GM12878 (cell line): ENCODE measurements around the gene INPP5D. TPM values are rescaled to one million over a fixed set of nuclear protein-coding genes. Genes with fewer than 3 reads are reported as not detected.
A peak's percentile ranks its signal among the peaks of the same experiment; 100 is the strongest.

ENCODE experiments used
- ATAC-seq: fragments of 200-7000 bp; cut with Tn5 transposase; 3 replicates; pipeline ENCODE4 v1.9.1; 2020; ENCODE audit warnings: mild to moderate bottlenecking, moderate library complexity
- BruUV-seq: library from RNA; stranded (reverse); fragments of 400-500 nt; replicated peaks from 2 replicates; lab custom pipeline; 2021; lab: Mats Ljungman, UMichigan
- CTCF ChIA-PET: fragments of 300-600 bp; sonication (Branson Sonifier 250); formaldehyde crosslinking; extraction: SDS; loops from one replicate; lab custom pipeline; 2021; ENCODE audit warnings: inconsistent platforms; lab: Yijun Ruan, JAX
- POLR2A ChIA-PET: fragments of 350-600 bp; formaldehyde crosslinking; extraction: SDS; loops from one replicate; lab custom pipeline; 2021; ENCODE audit warnings: inconsistent platforms; lab: Charles Lee
- RAD21 ChIA-PET: fragments of 300-600 bp; sonication (Branson Sonifier 250); formaldehyde crosslinking; loops from one replicate; lab custom pipeline; 2023; ENCODE audit warnings: antibody characterized with exemption; ENCODE audit not compliant: unreplicated experiment; lab: Charles Lee
- SMC1A ChIA-PET: fragments of 300-600 bp; sonication (Branson Sonifier 250); formaldehyde crosslinking; loops from one replicate; lab custom pipeline; 2023; ENCODE audit not compliant: unreplicated experiment, uncharacterized antibody; lab: Charles Lee
- DNase-seq: peaks from one replicate; pipeline ENCODE4 v3.0.0-alpha.2; 2011; ENCODE audit warnings: low read depth, low spot score
- FAIRE-seq: peaks from 3 replicates; lab custom pipeline; 2011; peaks lifted over from hg19 to GRCh38; lab: Jason Lieb, UNC
- H2AFZ ChIP-seq: 2 replicates; pipeline ENCODE4 v1.6.0; 2011; ENCODE audit warnings: low read depth, low read length, control low read depth; ENCODE audit not compliant: control insufficient read depth
- H3K27ac ChIP-seq: 2 replicates; pipeline ENCODE4 v1.5.1; 2011; ENCODE audit warnings: control low read depth; ENCODE audit not compliant: control insufficient read depth, insufficient read depth
- H3K27me3 ChIP-seq, 2 experiments: replicated peaks in 1 of 2; 2 replicates each; pipeline versions ENCODE4 v1.6.0 to v1.6.1; 2011; ENCODE audit warnings: low read length in 1 of 2; ENCODE audit not compliant: control insufficient read depth in 2 of 2, insufficient read depth in 2 of 2
- H3K36me3 ChIP-seq, 2 experiments: 2 replicates each; pipeline ENCODE4 v1.5.1; 2011; ENCODE audit warnings: low read length in 1 of 2; ENCODE audit not compliant: control insufficient read depth in 2 of 2, insufficient read depth in 2 of 2
- H3K4me1 ChIP-seq: 2 replicates; pipeline ENCODE4 v1.6.1; 2011; ENCODE audit warnings: mild to moderate bottlenecking, low read length, moderate library complexity, mixed read lengths; ENCODE audit not compliant: control insufficient read depth, insufficient read depth
- H3K4me2 ChIP-seq: 2 replicates; pipeline ENCODE4 v1.6.0; 2011; ENCODE audit warnings: control low read depth; ENCODE audit not compliant: control insufficient read depth, insufficient read depth
- H3K4me3 ChIP-seq: fragments of 200-600 bp; sonication (generic); 2 replicates; pipeline ENCODE4 v1.5.1; 2016
- H3K79me2 ChIP-seq: 2 replicates; pipeline ENCODE4 v1.6.0; 2011; ENCODE audit warnings: low read length; ENCODE audit not compliant: control insufficient read depth, insufficient read depth
- H3K9ac ChIP-seq: 2 replicates; pipeline ENCODE4 v1.8.0; 2011; ENCODE audit warnings: low read length, control low read depth, mixed read lengths; ENCODE audit not compliant: control insufficient read depth, insufficient read depth
- H3K9me3 ChIP-seq: replicated peaks from 3 replicates; pipeline ENCODE4 v1.5.1; 2011; ENCODE audit warnings: mild to moderate bottlenecking, low read length; ENCODE audit not compliant: control insufficient read depth, insufficient read depth
- H4K20me1 ChIP-seq: 2 replicates; pipeline ENCODE4 v1.6.0; 2011; ENCODE audit not compliant: control insufficient read depth, insufficient read depth
- E2F4 ChIP-seq: IDR thresholded peaks from 2 replicates; pipeline ENCODE4 v1.6.1; 2012; ENCODE audit warnings: low read depth, low read length, improper control_type of control experiment
- EED ChIP-seq: sonication (generic); IDR thresholded peaks from 2 replicates; pipeline ENCODE4 v1.6.1; 2016; ENCODE audit warnings: antibody characterized with exemption, low read depth
- IKZF2 ChIP-seq, 2 experiments: fragments of 450-650 bp; IDR thresholded peaks; 2 replicates each; pipeline ENCODE4 v1.6.1; 2017; ENCODE audit warnings: mild to moderate bottlenecking in 2 of 2, moderate library complexity in 2 of 2
- MTA3 ChIP-seq: IDR thresholded peaks from 2 replicates; pipeline ENCODE4 v1.6.1; 2012; ENCODE audit warnings: low read length, inconsistent platforms, borderline replicate concordance
- MXI1 ChIP-seq: fragments of 150-350 bp; IDR thresholded peaks from 2 replicates; pipeline ENCODE4 v1.6.1; 2011; ENCODE audit warnings: low read depth, mild to moderate bottlenecking, inconsistent platforms, low read length, improper control_type of control experiment
- NR2F1 ChIP-seq: fragments of 450-650 bp; conservative IDR thresholded peaks from 2 replicates; pipeline ENCODE4 v1.6.1; 2017; ENCODE audit warnings: mild to moderate bottlenecking
- PKNOX1 ChIP-seq: fragments of 450-650 bp; IDR thresholded peaks from 2 replicates; pipeline ENCODE4 v1.6.1; 2016; ENCODE audit warnings: mild to moderate bottlenecking
- POLR2A ChIP-seq: IDR thresholded peaks from 2 replicates; pipeline ENCODE4 v1.6.1; 2011; ENCODE audit warnings: low read depth, mild to moderate bottlenecking, low read length
- POLR2AphosphoS5 ChIP-seq: IDR thresholded peaks from 2 replicates; pipeline ENCODE4 v1.6.1; 2011; ENCODE audit warnings: mild to moderate bottlenecking, low read length, inconsistent platforms
- SREBF1 ChIP-seq: IDR thresholded peaks from 2 replicates; pipeline ENCODE4 v1.6.1; 2012; ENCODE audit warnings: mild to moderate bottlenecking, low read length
- WGBS: methylation state at CpG from one replicate; pipeline ENCODE4 v1.1.6; 2016; ENCODE audit warnings: low lambda C conversion rate; ENCODE audit not compliant: insufficient replicate concordance, insufficient coverage; ENCODE audit errors: missing lambda C conversion rate; 5-methylcytosine and 5-hydroxymethylcytosine counted together
- in situ Hi-C: fragments of 300-500 bp; cut with MboI; formaldehyde crosslinking; loops from 9 replicates; pipeline ENCODE4 v1.14.3; 2018; ENCODE audit warnings: mixed read lengths
- intact Hi-C: fragments of 100-400 bp; cut with micrococcal nuclease; formaldehyde crosslinking; loops from one replicate; pipeline ENCODE4 v1.14.2; 2022; ENCODE audit not compliant: unreplicated experiment
- polyA plus RNA-seq, 11 experiments: library from polyadenylated mRNA; depleted of rRNA in 4 of 11; unstranded in 6 of 11; stranded (reverse) in 5 of 11; fragments of >200 nt; fragmentation: Nextera tagmentation in 4 of 11; fragmentation: Illumina TruSeq in 1 of 11; extraction: Ambion mirVana in 4 of 11; extraction: Trizol in 1 of 11; gene quantifications; 1 replicate in 1 of 11; 2 replicates in 10 of 11; pipeline versions ENCODE4 v1.2.1 to v1.2.3, GENCODE V29; 2011 to 2016; ENCODE audit warnings: inconsistent platforms in 2 of 11, missing spikeins in 2 of 11, low read depth in 1 of 11
- total RNA-seq, 4 experiments: library from RNA; depleted of rRNA in 3 of 4; stranded (reverse); fragments of >200 nt in 3 of 4; fragmentation: Illumina TruSeq in 1 of 4; extraction: Trizol in 1 of 4; gene quantifications; 2 replicates each; pipeline versions ENCODE4 v1.2.1 to v1.2.3, GENCODE V29; 2013 to 2021
- TF ChIP-seq, protein P1 (sequence below): fragments of 450-650 bp; IDR thresholded peaks from 2 replicates; pipeline ENCODE4 v1.6.1; 2017; ENCODE audit warnings: mild to moderate bottlenecking, moderate library complexity
- TF ChIP-seq, protein P2 (sequence below): fragments of 450-650 bp; IDR thresholded peaks from 2 replicates; pipeline ENCODE4 v1.6.1; 2017; ENCODE audit warnings: mild to moderate bottlenecking, low read depth, inconsistent platforms; ENCODE audit not compliant: poor library complexity, severe bottlenecking
- TF ChIP-seq, protein P3 (sequence below): IDR thresholded peaks from 2 replicates; pipeline ENCODE4 v1.6.1; 2012; ENCODE audit warnings: low read depth, low read length, improper control_type of control experiment

The INPP5D gene
- total and polyA plus RNA-seq, 10 of the 15 experiments (the other 5 are each of a cell fraction or from before 2014, with no cell fraction given): 11.8 to 139 (median 88.8) TPM

- intact Hi-C loops: no loop called here
- WGBS: 0% methylated on average over 2 of the region's 2 CpGs
- H3K27ac ChIP-seq: peak overlapping the region; percentile 89
- CTCF ChIA-PET: interaction anchor here (0.9 to 4.2 kb wide), 9 partner anchors 8 to 180 kb away, joined by 3 to 46 read pairs (median 4); partner anchors contain the start of genes ATG16L1 and INPP5D
- no peak overlapping the region for H2AFZ ChIP-seq
- RAD21 ChIA-PET: interaction anchor here (0.6 to 15.1 kb wide), 8 partner anchors 9 to 147 kb away, joined by 3 to 361 read pairs (median 8); partner anchors contain the start of gene INPP5D
- in situ Hi-C loops: no loop called here
- H3K4me2 ChIP-seq: peak overlapping the region; percentile 90
- H3K4me1 ChIP-seq: peaks cover 87% of the 10 kb centered on the region
- ATAC-seq (peak; percentile 68), DNase-seq (peak; percentile 82), FAIRE-seq (peak; percentile 88)
- peaks cover 82% of the 10 kb centered on the region for H3K79me2 ChIP-seq
- H3K9ac ChIP-seq: peak overlapping the region; percentile 51
- POLR2A ChIA-PET: interaction anchor here (0.6 to 11.9 kb wide), 9 partner anchors 8 to 123 kb away, joined by 3 to 271 read pairs (median 5); partner anchors contain the start of gene INPP5D
- H3K4me3 ChIP-seq: peak overlapping the region; percentile 30; the same call in 1 of the 2 replicates
- no peaks in the 10 kb centered on the region for H3K27me3 ChIP-seq
- H3K36me3 ChIP-seq: peaks cover 13 to 31% of the 10 kb centered on the region in 2 experiments
- no peaks in the 10 kb centered on the region; the same call in 1 of the 2 replicates for H4K20me1 ChIP-seq
- no TSS peak for BruUV-seq
- SMC1A ChIA-PET: interaction anchor here (0.7 to 17.9 kb wide), 11 partner anchors 11 to 175 kb away, joined by 3 to 351 read pairs (median 4); partner anchors contain the start of gene INPP5D
- peaks cover 7% of the 10 kb centered on the region; the same call in 2 of the 3 replicates for H3K9me3 ChIP-seq
- TF ChIP-seq PKNOX1: 0 out of 2 replicates have a peak, but pooled peaks have one; percentile 5
- TF ChIP-seq, protein P1, sequence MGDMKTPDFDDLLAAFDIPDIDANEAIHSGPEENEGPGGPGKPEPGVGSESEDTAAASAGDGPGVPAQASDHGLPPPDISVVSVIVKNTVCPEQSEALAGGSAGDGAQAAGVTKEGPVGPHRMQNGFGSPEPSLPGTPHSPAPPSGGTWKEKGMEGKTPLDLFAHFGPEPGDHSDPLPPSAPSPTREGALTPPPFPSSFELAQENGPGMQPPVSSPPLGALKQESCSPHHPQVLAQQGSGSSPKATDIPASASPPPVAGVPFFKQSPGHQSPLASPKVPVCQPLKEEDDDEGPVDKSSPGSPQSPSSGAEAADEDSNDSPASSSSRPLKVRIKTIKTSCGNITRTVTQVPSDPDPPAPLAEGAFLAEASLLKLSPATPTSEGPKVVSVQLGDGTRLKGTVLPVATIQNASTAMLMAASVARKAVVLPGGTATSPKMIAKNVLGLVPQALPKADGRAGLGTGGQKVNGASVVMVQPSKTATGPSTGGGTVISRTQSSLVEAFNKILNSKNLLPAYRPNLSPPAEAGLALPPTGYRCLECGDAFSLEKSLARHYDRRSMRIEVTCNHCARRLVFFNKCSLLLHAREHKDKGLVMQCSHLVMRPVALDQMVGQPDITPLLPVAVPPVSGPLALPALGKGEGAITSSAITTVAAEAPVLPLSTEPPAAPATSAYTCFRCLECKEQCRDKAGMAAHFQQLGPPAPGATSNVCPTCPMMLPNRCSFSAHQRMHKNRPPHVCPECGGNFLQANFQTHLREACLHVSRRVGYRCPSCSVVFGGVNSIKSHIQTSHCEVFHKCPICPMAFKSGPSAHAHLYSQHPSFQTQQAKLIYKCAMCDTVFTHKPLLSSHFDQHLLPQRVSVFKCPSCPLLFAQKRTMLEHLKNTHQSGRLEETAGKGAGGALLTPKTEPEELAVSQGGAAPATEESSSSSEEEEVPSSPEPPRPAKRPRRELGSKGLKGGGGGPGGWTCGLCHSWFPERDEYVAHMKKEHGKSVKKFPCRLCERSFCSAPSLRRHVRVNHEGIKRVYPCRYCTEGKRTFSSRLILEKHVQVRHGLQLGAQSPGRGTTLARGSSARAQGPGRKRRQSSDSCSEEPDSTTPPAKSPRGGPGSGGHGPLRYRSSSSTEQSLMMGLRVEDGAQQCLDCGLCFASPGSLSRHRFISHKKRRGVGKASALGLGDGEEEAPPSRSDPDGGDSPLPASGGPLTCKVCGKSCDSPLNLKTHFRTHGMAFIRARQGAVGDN: peak; percentile 86
- peak; percentile 31; the same call in 1 of the 2 replicates for TF ChIP-seq EED
- TF ChIP-seq POLR2A: 0 out of 2 replicates have a peak, but pooled peaks have one; percentile 17
- TF ChIP-seq, protein P2, sequence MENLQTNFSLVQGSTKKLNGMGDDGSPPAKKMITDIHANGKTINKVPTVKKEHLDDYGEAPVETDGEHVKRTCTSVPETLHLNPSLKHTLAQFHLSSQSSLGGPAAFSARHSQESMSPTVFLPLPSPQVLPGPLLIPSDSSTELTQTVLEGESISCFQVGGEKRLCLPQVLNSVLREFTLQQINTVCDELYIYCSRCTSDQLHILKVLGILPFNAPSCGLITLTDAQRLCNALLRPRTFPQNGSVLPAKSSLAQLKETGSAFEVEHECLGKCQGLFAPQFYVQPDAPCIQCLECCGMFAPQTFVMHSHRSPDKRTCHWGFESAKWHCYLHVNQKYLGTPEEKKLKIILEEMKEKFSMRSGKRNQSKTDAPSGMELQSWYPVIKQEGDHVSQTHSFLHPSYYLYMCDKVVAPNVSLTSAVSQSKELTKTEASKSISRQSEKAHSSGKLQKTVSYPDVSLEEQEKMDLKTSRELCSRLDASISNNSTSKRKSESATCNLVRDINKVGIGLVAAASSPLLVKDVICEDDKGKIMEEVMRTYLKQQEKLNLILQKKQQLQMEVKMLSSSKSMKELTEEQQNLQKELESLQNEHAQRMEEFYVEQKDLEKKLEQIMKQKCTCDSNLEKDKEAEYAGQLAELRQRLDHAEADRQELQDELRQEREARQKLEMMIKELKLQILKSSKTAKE: peak; percentile 78
- TF ChIP-seq NR2F1: 0 out of 2 replicates have a peak, but pooled peaks have one; percentile 12
- TF ChIP-seq MXI1: peak; percentile 52; the same call in 1 of the 2 replicates
- no peak for TF ChIP-seq MTA3
- no peak for TF ChIP-seq SREBF1
- peak; percentile 55 for TF ChIP-seq POLR2AphosphoS5
- TF ChIP-seq IKZF2 (IDR thresholded peaks at IDR 0.05): peak in 1 of 2 experiments; percentile 13; a peak in 2 of 4 replicates
- no peak for TF ChIP-seq E2F4
- TF ChIP-seq, protein P3, sequence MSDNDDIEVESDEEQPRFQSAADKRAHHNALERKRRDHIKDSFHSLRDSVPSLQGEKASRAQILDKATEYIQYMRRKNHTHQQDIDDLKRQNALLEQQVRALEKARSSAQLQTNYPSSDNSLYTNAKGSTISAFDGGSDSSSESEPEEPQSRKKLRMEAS: 0 out of 2 replicates have a peak, but pooled peaks have one; percentile 29
Measured at GRCh38 chr2:233075966-233076339, 15.8 kb downstream of the INPP5D start.
